Gastrocnemius medialis (tissue), 4 donors: ENCODE results near the gene EXD3. TPM values are rescaled to one million over a fixed set of nuclear protein-coding genes. Genes with fewer than 3 reads are reported as not detected.

ENCODE experiments used
- ATAC-seq, 2 donors: fragments of 150-250 bp; one replicate each; pipeline ENCODE4 v1.9.1; 2016
- DNase-seq, 2 donors: peaks; one replicate each; pipeline ENCODE4 v3.0.0-alpha.2; 2019
- H3K27ac ChIP-seq, 4 donors: fragments of 200-600 bp; sonication (generic); 1 replicate in 1 of 4; 2 replicates in 3 of 4; pipeline ENCODE4 v1.5.1; 2016 to 2018; ENCODE audit warnings: mild to moderate bottlenecking in 2 of 4, moderate library complexity in 1 of 4
- H3K27me3 ChIP-seq, 3 donors: fragments of 200-600 bp; sonication (generic) in 2 of 3; 1 replicate in 1 of 3; 2 replicates in 2 of 3; pipeline versions ENCODE4 v1.5.1 to v1.6.0; 2016 to 2019; ENCODE audit warnings: mild to moderate bottlenecking in 1 of 3, moderate library complexity in 1 of 3
- H3K36me3 ChIP-seq, 2 donors: fragments of 200-600 bp; sonication (generic) in 1 of 2; one replicate each; pipeline ENCODE4 v1.5.1; 2017 to 2018
- H3K4me1 ChIP-seq, 2 donors: fragments of 200-600 bp; sonication (generic) in 1 of 2; one replicate each; pipeline ENCODE4 v1.5.1; 2016 to 2017; ENCODE audit warnings: mild to moderate bottlenecking in 2 of 2
- H3K4me3 ChIP-seq, 4 donors: fragments of 200-600 bp; sonication (generic) in 3 of 4; 1 replicate in 1 of 4; 2 replicates in 3 of 4; pipeline ENCODE4 v1.5.1; 2016 to 2019; ENCODE audit warnings: mild to moderate bottlenecking in 2 of 4
- H3K9me3 ChIP-seq, 3 donors: fragments of 200-600 bp; sonication (generic) in 2 of 3; 1 replicate in 1 of 3; 2 replicates in 2 of 3; pipeline ENCODE4 v1.5.1; 2016 to 2019
- POLR2A ChIP-seq, 2 donors: fragments of 450-650 bp; IDR thresholded peaks; one replicate each; pipeline ENCODE4 v1.6.1; 2017; ENCODE audit warnings: antibody characterized with exemption in 2 of 2, mild to moderate bottlenecking in 2 of 2, moderate library complexity in 2 of 2
- in situ Hi-C, 4 donors: fragments of 200-750 bp; cut with MboI; loops; one replicate each; pipeline versions ENCODE4 v1.15.0 to v1.8.0; 2017; ENCODE audit warnings: low sequenced_read_pairs in 4 of 4
- intact Hi-C: fragments of 100-400 bp; cut with DNase I; formaldehyde crosslinking; loops from one replicate; pipeline ENCODE4 v1.15.1; 2023; ENCODE audit warnings: low total_unique reads
- total RNA-seq, 4 donors: library from RNA; depleted of rRNA; stranded (reverse); fragments of >200 nt; gene quantifications; one replicate each; pipeline versions ENCODE4 v1.1.0 to v1.2.3, GENCODE V29; 2016
- TF ChIP-seq, protein P1 (sequence below), 5 experiments: fragments of 450-650 bp in 3 of 5; fragments of 200-600 bp in 2 of 5; sonication (generic) in 2 of 5; IDR thresholded peaks in 4 of 5; conservative IDR thresholded peaks in 1 of 5; 1 replicate in 4 of 5; 2 replicates in 1 of 5; pipeline ENCODE4 v1.5.1; 2016 to 2019; ENCODE audit warnings: antibody characterized with exemption in 5 of 5, mild to moderate bottlenecking in 3 of 5, moderate library complexity in 3 of 5

EXD3 gene
- total RNA-seq, 4 donors from 2014 or later: 4.8 to 12.5 (median 6.4) TPM

DNA sequence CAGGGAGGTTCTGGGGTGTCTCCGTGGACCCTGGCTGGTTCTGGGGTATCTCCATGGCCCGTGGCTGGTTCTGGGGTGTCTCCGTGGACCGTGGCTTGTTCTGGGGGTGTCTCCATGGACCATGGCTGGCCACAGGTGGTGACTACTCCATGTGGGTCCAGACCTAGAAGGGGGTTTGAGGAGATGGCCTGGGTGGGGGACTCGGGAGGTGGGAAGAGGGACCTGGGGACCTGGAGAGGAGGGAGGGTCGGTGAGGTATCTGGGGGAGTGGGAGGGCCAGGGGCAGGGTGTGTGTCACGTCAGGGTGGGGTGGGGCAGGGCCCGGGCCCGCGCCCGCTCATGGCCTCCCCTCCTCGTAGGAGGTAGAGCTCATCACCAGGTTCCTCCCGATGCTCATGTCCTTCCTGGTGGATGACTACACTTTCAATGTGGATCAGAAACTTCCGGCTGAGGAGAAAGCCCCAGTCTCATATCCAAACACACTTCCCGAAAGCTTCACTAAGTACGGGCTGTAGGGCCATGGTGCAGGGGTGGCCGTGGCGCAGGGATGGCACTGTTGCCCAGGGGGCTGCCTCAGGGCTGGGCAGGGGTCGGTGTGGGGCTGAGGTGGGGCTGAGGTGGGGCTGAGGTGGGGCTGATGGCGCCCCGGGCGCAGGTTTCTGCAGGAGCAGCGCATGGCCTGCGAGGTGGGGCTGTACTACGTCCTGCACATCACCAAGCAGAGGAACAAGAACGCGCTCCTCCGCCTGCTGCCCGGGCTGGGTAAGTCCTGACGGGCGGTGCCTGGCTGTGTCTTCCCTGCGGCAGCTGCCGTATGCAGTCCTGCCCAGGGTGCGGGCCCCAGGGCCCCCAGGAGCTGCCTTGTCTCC lies 156.1 kb downstream of the EXD3 start:
- H3K36me3 ChIP-seq: peaks cover 0 to 30% of the 10 kb centered on the region in 2 donors
- in situ Hi-C loops: no loop called here
- ATAC-seq: no peak
- intact Hi-C loops: loop anchor here (5.0 kb wide), 1 partner anchor 45 kb away; the partner anchor contains the start of gene RNF208
- no peak overlapping the region for H3K4me3 ChIP-seq
- H3K27ac ChIP-seq: peak overlapping the region in 3 of 4 donors; percentile 31 to 94 (median 88)
- no peaks in the 10 kb centered on the region for H3K27me3 ChIP-seq
- H3K4me1 ChIP-seq: peaks cover 24 to 27% of the 10 kb centered on the region in 2 donors
- no peaks in the 10 kb centered on the region for H3K9me3 ChIP-seq
- no peak for DNase-seq
- TF ChIP-seq, protein P1, sequence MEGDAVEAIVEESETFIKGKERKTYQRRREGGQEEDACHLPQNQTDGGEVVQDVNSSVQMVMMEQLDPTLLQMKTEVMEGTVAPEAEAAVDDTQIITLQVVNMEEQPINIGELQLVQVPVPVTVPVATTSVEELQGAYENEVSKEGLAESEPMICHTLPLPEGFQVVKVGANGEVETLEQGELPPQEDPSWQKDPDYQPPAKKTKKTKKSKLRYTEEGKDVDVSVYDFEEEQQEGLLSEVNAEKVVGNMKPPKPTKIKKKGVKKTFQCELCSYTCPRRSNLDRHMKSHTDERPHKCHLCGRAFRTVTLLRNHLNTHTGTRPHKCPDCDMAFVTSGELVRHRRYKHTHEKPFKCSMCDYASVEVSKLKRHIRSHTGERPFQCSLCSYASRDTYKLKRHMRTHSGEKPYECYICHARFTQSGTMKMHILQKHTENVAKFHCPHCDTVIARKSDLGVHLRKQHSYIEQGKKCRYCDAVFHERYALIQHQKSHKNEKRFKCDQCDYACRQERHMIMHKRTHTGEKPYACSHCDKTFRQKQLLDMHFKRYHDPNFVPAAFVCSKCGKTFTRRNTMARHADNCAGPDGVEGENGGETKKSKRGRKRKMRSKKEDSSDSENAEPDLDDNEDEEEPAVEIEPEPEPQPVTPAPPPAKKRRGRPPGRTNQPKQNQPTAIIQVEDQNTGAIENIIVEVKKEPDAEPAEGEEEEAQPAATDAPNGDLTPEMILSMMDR (IDR thresholded peaks at IDR 0.05 in 4 of 5, conservative IDR thresholded peaks at IDR 0.05 in 1 of 5): no peak
- no peak for TF ChIP-seq POLR2A (IDR thresholded peaks at IDR 0.05)

DNA sequence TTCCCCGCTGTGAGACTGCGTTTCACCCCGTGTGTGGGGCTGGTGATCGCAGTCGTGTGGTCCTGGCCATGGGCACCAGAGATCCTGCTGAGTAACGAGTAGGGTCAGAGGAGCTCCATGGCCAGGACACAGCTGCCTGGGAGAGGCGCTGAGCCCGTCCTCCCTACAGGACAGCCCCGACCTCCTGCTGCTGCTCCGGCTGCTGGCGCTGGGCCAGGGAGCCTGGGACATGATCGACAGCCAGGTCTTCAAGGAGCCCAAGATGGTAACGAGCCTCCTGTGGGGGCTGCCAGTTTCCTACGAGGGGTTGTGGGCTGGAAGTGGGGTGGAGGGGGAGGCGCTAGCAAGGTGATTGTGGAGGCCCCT lies 156.8 kb downstream of the EXD3 start:
- Histone ChIP-seq H3K4me1 (peaks cover 24 to 27% of the 10 kb centered on the region in 2 donors), H3K9me3 (no peaks in the 10 kb centered on the region), H3K27ac (peak overlapping the region in 2 of 4 donors; percentile 3 to 31), H3K27me3 (no peaks in the 10 kb centered on the region), H3K4me3 (no peak overlapping the region), H3K36me3 (peaks cover 0 to 30% of the 10 kb centered on the region in 2 donors)
- TF ChIP-seq, protein P1 (IDR thresholded peaks at IDR 0.05 in 4 of 5, conservative IDR thresholded peaks at IDR 0.05 in 1 of 5): no peak
- no peak for TF ChIP-seq POLR2A (IDR thresholded peaks at IDR 0.05)
- in situ Hi-C loops: no loop called here
- intact Hi-C loops: loop anchor here (5.0 kb wide), 1 partner anchor 44 kb away; the partner anchor contains the start of gene RNF208
- ATAC-seq: no peak
- no peak for DNase-seq

- H3K4me1 ChIP-seq: peaks cover 24 to 27% of the 10 kb centered on the region in 2 donors
- TF ChIP-seq, protein P1 (IDR thresholded peaks at IDR 0.05 in 4 of 5, conservative IDR thresholded peaks at IDR 0.05 in 1 of 5): no peak
- TF ChIP-seq POLR2A (IDR thresholded peaks at IDR 0.05): no peak
- no peak for ATAC-seq
- in situ Hi-C loops: no loop called here
- peak overlapping the region in 2 of 4 donors; percentile 28 to 31 for H3K27ac ChIP-seq
- H3K27me3 ChIP-seq: no peaks in the 10 kb centered on the region
- peaks cover 0 to 30% of the 10 kb centered on the region in 2 donors for H3K36me3 ChIP-seq
- intact Hi-C loops: loop anchor here (5.0 kb wide), 1 partner anchor 43 kb away; the partner anchor contains the start of gene RNF208
- H3K9me3 ChIP-seq: no peaks in the 10 kb centered on the region
- DNase-seq: no peak
- H3K4me3 ChIP-seq: no peak overlapping the region
Measured at GRCh38 chr9:137265496-137266161, 157.3 kb downstream of the EXD3 start.

- H3K9me3 ChIP-seq: no peaks in the 10 kb centered on the region
- no peaks in the 10 kb centered on the region for H3K27me3 ChIP-seq
- peaks cover 0 to 34% of the 10 kb centered on the region in 2 donors for H3K36me3 ChIP-seq
- no peak for ATAC-seq
- intact Hi-C loops: no loop called here
- no peak overlapping the region for H3K27ac ChIP-seq
- DNase-seq: no peak
- no peak overlapping the region for H3K4me3 ChIP-seq
- in situ Hi-C loops: no loop called here
- TF ChIP-seq, protein P1 (IDR thresholded peaks at IDR 0.05 in 4 of 5, conservative IDR thresholded peaks at IDR 0.05 in 1 of 5): no peak
- TF ChIP-seq POLR2A (IDR thresholded peaks at IDR 0.05): no peak
- peaks cover 15 to 19% of the 10 kb centered on the region in 2 donors for H3K4me1 ChIP-seq
Measured at GRCh38 chr9:137264067-137264466, 158.9 kb downstream of the EXD3 start.
